Lower leg skin (tissue), 4 donors: ENCODE data around the gene CFAP74. TPM values are rescaled to one million over a fixed set of nuclear protein-coding genes. Genes with fewer than 3 reads are reported as not detected.
"Not testable (repeated sequence)": the region's sequence is repeated elsewhere in the genome, so short reads cannot be mapped to it uniquely, and the experiment has no call there.

ENCODE experiments used
- DNase-seq, 2 donors: peaks; one replicate each; pipeline ENCODE4 v3.0.0-alpha.2; 2019; ENCODE audit warnings: low spot score in 2 of 2
- H3K4me3 ChIP-seq: fragments of 200-600 bp; sonication (generic); 2 replicates; pipeline ENCODE4 v1.5.1; 2017; ENCODE audit warnings: mild to moderate bottlenecking, low read depth; ENCODE audit not compliant: poor library complexity, severe bottlenecking
- POLR2A ChIP-seq, 2 donors: fragments of 450-650 bp; IDR thresholded peaks; one replicate each; pipeline ENCODE4 v1.6.1; 2016 to 2017; ENCODE audit warnings: antibody characterized with exemption in 2 of 2, mild to moderate bottlenecking in 1 of 2, moderate library complexity in 1 of 2
- WGBS, 2 donors: methylation state at CpG; one replicate each; pipeline ENCODE4 v1.1.5; 2018; 5-methylcytosine and 5-hydroxymethylcytosine counted together
- intact Hi-C: fragments of 100-400 bp; cut with DNase I; formaldehyde crosslinking; loops from one replicate; pipeline ENCODE4 v1.15.0; 2023; ENCODE audit warnings: low total_unique reads
- total RNA-seq, 4 donors: library from RNA; depleted of rRNA; stranded (reverse); fragments of >200 nt; gene quantifications; one replicate each; pipeline ENCODE4 v1.1.0, GENCODE V29; 2016
- TF ChIP-seq, protein P1 (sequence below), 3 donors: fragments of 450-650 bp; IDR thresholded peaks; one replicate each; pipeline ENCODE4 v1.5.1; 2016; ENCODE audit warnings: antibody characterized with exemption in 3 of 3, mild to moderate bottlenecking in 3 of 3, moderate library complexity in 2 of 3

Gene CFAP74
- total RNA-seq, 4 donors from 2014 or later = 0.10 TPM; not detected in 3

DNA sequence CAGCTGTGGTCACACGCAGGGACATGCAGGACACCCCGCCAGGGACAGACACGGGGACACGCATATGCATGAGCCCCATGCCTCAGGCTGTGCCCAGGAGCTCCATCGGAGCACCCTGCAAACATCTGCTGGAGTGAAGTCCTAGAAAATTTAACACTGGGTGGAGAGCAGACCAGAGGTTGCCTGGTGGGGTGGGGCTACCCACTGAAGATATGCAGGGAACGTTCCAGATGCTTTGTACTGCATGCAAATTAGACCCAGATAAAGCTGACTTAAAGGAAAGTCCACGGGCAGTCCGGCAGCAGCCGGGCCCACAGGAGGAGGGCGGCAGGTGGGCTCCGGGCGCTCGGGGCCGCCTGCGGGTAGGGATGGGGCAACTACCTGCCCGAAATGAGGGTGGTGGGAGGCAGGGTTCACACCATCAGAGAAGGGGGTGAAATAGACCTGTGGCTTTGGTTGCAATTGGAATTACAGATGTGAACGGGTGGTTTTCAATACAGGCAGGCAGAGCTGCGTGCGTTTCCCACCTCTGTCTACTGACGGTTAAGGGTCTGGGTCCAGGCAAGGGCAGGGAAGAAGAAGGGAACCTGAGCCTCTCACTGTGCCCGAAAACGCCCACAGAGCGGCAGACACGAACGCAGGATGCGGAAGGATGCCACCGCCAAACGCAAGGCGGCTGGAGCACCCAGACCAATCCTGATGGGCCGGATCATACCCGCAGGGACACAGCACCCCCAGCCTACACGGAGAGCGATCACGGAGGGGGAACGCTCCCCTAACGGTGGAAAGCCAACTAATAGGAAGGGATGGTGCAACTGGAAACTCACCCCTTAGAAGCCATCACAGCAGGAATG, 21.0 kb downstream of the CFAP74 start:
- DNase-seq = no peak
- TF ChIP-seq, protein P1, sequence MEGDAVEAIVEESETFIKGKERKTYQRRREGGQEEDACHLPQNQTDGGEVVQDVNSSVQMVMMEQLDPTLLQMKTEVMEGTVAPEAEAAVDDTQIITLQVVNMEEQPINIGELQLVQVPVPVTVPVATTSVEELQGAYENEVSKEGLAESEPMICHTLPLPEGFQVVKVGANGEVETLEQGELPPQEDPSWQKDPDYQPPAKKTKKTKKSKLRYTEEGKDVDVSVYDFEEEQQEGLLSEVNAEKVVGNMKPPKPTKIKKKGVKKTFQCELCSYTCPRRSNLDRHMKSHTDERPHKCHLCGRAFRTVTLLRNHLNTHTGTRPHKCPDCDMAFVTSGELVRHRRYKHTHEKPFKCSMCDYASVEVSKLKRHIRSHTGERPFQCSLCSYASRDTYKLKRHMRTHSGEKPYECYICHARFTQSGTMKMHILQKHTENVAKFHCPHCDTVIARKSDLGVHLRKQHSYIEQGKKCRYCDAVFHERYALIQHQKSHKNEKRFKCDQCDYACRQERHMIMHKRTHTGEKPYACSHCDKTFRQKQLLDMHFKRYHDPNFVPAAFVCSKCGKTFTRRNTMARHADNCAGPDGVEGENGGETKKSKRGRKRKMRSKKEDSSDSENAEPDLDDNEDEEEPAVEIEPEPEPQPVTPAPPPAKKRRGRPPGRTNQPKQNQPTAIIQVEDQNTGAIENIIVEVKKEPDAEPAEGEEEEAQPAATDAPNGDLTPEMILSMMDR (IDR thresholded peaks at IDR 0.05) = no peak
- no peak for TF ChIP-seq POLR2A (IDR thresholded peaks at IDR 0.05)
- H3K4me3 ChIP-seq = no peak overlapping the region
- intact Hi-C loops = no loop called here
- WGBS, 2 donors = 79 to 84% methylated on average over 31 to 36 of the region's 36 CpGs

GRCh38 chr1:1981631-1982327, 21.8 kb downstream of the CFAP74 start:
- H3K4me3 ChIP-seq, DNase-seq, intact Hi-C loops: not testable (repeated sequence)
- 84 to 94% methylated on average over 35 to 56 of the region's 73 CpGs for WGBS, 2 donors

- no peak for DNase-seq
- intact Hi-C loops = no loop called here
Measured at GRCh38 chr1:1981142-1981500, 22.5 kb downstream of the CFAP74 start.

DNA sequence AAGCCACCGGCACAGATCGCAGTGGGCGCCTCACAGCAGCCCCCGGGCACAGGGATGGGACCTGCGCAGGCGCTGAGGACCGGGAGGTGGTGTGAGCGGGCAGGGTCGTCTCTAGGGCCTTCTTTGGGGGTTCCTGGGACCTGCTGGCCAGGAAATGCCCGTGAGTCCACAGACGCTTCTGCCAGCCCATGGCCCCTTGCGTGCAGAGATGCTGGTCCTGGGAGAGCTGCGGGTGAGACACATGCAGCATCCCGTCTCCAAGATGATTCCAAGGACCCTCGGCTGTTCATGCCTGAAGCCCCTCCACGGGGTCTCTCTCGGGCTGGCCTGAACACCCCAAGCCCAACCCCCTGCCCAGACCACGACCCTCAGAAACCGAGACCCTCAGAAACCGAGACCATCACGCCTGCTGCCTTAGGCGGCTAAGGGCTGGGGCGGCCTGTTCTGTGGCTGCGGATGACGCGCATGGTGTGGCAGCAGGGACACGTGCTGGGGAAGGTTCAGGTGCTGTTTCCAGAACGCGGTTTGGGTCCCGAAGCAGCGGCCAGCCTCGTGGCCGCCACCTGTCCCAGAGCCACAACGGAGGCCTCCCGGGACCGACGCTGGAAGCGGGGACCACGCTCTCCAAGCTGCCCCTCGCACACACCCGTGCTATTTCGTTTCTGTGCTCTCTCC, 23.0 kb downstream of the CFAP74 start:
- intact Hi-C loops = no loop called here
- 91 to 92% methylated on average over 39 to 42 of the region's 42 CpGs for WGBS, 2 donors
- H3K4me3 ChIP-seq = no peak overlapping the region
- TF ChIP-seq POLR2A (IDR thresholded peaks at IDR 0.05) = no peak
- TF ChIP-seq, protein P1 (IDR thresholded peaks at IDR 0.05) = no peak
- DNase-seq = no peak

More at GRCh38 chr1:1981142-1981500, 22.5 kb downstream of the CFAP74 start:
- H3K4me3 ChIP-seq = no peak overlapping the region
- WGBS, 2 donors = 90% methylated on average over 26 of the region's 26 CpGs
- TF ChIP-seq, protein P1 (IDR thresholded peaks at IDR 0.05) = no peak
- TF ChIP-seq POLR2A (IDR thresholded peaks at IDR 0.05) = no peak

GRCh38 chr1:1979482-1980165, 24.0 kb downstream of the CFAP74 start:
- no peak for DNase-seq
- intact Hi-C loops = no loop called here
- WGBS, 2 donors = 89 to 93% methylated on average over 35 to 61 of the region's 61 CpGs
- no peak overlapping the region for H3K4me3 ChIP-seq
- no peak for TF ChIP-seq POLR2A (IDR thresholded peaks at IDR 0.05)
- TF ChIP-seq, protein P1 (IDR thresholded peaks at IDR 0.05) = no peak

DNA sequence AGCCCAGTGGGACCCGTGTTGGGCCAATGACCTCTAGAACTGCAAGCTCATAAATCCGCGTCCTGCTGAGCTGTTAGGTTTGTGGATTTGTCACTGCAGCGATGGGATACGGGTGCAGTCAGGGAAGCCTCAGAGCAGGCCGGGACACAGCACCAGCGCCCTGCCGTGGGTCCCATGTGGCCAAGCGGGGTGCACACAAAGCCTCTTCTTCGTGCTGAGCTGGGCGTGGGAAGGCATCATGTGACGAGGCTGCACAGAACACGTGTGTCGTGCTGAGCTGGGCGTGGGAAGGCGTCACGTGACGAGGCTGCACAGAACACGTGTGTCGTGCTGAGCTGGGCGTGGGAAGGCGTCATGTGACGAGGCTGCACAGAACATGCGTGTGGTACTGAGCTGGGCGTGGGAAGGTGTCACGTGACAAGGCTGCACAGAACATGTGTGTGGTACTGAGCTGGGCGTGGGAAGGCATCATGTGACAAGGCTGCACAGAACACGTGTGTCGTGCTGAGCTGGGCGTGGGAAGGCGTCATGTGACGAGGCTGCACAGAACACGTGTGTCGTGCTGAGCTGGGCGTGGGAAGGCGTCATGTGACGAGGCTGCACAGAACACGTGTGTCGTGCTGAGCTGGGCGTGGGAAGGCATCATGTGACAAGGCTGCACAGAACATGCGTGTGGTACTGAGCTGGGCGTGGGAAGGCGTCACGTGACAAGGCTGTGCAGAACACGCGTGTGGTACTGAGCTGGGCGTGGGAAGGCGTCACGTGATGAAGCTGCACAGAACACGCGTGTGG, 24.7 kb downstream of the CFAP74 start:
- WGBS, 2 donors = 85 to 90% methylated on average over 40 to 51 of the region's 51 CpGs
- H3K4me3 ChIP-seq, DNase-seq, intact Hi-C loops: not testable (repeated sequence)
